ENCODE measurements around the gene ARID3A.
"Not testable (repeated sequence)": the region's sequence is repeated elsewhere in the genome, so short reads cannot be mapped to it uniquely, and the experiment has no call there.

DNA sequence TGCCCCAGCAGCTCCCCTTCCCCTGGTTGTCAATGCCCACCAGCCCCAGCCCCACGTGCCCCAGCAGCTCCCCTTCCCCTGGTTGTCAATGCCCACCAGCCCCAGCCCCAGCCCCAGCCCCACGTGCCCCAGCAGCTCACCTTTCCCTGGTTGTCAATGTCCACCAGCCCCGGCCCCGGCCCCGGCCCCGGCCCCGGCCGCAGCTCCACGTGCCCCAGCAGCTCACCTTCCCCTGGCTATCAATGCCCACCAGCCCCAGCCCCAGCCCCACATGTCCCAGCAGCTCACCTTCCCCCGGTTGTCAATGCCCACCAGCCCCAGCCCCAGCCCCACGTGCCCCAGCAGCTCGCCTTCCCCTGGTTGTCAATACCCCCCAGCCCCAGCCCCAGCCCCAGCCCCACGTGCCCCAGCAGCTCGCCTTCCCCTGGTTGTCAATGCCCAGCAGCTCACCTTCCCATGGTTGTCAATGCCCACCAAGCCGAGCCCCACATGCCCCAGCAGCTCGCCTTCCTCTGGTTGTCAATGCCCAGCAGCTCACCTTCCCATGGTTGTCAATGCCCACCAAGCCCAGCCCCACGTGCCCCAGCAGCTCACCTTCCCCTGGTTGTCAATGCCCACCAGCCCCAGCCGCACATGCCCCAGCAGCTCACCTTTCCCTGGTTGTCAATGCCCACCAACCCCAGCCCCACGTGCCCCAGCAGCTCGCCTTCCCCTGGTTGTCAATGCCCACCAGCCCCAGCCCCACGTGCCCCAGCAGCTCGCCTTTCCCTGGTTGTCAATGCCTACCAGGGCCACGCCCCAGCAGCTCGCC, 46.9 kb upstream of the ARID3A start:
- TF ChIP-seq, protein P1, sequence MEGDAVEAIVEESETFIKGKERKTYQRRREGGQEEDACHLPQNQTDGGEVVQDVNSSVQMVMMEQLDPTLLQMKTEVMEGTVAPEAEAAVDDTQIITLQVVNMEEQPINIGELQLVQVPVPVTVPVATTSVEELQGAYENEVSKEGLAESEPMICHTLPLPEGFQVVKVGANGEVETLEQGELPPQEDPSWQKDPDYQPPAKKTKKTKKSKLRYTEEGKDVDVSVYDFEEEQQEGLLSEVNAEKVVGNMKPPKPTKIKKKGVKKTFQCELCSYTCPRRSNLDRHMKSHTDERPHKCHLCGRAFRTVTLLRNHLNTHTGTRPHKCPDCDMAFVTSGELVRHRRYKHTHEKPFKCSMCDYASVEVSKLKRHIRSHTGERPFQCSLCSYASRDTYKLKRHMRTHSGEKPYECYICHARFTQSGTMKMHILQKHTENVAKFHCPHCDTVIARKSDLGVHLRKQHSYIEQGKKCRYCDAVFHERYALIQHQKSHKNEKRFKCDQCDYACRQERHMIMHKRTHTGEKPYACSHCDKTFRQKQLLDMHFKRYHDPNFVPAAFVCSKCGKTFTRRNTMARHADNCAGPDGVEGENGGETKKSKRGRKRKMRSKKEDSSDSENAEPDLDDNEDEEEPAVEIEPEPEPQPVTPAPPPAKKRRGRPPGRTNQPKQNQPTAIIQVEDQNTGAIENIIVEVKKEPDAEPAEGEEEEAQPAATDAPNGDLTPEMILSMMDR (IDR thresholded peaks at IDR 0.05): not testable (repeated sequence)
- not testable (repeated sequence) for TF ChIP-seq POLR2A, EP300 (IDR thresholded peaks at IDR 0.05)
